Measurements from ENCODE around the gene CEP104. TPM values are rescaled to one million over a fixed set of nuclear protein-coding genes. Genes with fewer than 3 reads are reported as not detected.

CEP104 gene
- total RNA-seq, 1 experiment from 2014 or later: 44.1 TPM

DNA sequence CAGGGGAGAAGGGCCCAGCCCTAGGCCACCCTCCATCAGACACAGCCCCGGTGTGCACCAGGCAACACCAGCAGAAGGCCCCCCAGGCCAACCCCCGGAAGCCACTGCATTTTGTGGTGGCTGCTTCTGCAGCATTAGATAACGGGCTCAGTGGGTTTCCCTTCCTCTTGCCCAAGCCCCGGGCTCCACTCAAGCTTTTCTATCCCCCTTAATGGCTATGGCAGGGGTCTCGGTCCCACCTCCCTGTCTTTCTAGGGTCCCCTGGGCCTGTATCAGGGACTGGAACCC lies 24.1 kb upstream of the CEP104 start:
- no TSS peak for BruUV-seq (replicated peaks)
- no peak overlapping the region for H3K27ac ChIP-seq (ENCODE audit: low read depth, low read length)
- H3K9ac ChIP-seq (ENCODE audit: low read length): no peak overlapping the region
- H4K20me1 ChIP-seq (ENCODE audit: insufficient read depth): no peaks in the 10 kb centered on the region
- ChIA-PET CTCF (no interaction called here), RAD21 (ENCODE audit: low non-redundant PET in 1 of 2, low total read pairs in 2 of 2, uncharacterized antibody in 2 of 2, unreplicated experiment in 2 of 2) (no interaction called here), POLR2A (no interaction called here)
- intact Hi-C loops (cut with micrococcal nuclease): no loop called here
- H3K79me2 ChIP-seq (ENCODE audit: insufficient read depth, low read length): no peaks in the 10 kb centered on the region
- H3K4me1 ChIP-seq (ENCODE audit: control insufficient read depth in 1 of 2, insufficient read depth in 2 of 2, low read length in 2 of 2): no peaks in the 10 kb centered on the region
- TF ChIP-seq FOSL1 (IDR thresholded peaks at IDR 0.05; ENCODE audit: low read depth) (no peak), CEBPB (IDR thresholded peaks at IDR 0.05; ENCODE audit: low read depth) (no peak), RAD21 (IDR thresholded peaks at IDR 0.05; ENCODE audit: low read depth) (no peak), POLR2AphosphoS5 (IDR thresholded peaks at IDR 0.05; ENCODE audit: low read depth, low read length) (no peak)
- TF ChIP-seq, protein P1, sequence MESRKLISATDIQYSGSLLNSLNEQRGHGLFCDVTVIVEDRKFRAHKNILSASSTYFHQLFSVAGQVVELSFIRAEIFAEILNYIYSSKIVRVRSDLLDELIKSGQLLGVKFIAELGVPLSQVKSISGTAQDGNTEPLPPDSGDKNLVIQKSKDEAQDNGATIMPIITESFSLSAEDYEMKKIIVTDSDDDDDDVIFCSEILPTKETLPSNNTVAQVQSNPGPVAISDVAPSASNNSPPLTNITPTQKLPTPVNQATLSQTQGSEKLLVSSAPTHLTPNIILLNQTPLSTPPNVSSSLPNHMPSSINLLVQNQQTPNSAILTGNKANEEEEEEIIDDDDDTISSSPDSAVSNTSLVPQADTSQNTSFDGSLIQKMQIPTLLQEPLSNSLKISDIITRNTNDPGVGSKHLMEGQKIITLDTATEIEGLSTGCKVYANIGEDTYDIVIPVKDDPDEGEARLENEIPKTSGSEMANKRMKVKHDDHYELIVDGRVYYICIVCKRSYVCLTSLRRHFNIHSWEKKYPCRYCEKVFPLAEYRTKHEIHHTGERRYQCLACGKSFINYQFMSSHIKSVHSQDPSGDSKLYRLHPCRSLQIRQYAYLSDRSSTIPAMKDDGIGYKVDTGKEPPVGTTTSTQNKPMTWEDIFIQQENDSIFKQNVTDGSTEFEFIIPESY (IDR thresholded peaks at IDR 0.05; ENCODE audit: extremely low read depth, insufficient replicate concordance, low read length): no peak
- TF ChIP-seq, protein P2, sequence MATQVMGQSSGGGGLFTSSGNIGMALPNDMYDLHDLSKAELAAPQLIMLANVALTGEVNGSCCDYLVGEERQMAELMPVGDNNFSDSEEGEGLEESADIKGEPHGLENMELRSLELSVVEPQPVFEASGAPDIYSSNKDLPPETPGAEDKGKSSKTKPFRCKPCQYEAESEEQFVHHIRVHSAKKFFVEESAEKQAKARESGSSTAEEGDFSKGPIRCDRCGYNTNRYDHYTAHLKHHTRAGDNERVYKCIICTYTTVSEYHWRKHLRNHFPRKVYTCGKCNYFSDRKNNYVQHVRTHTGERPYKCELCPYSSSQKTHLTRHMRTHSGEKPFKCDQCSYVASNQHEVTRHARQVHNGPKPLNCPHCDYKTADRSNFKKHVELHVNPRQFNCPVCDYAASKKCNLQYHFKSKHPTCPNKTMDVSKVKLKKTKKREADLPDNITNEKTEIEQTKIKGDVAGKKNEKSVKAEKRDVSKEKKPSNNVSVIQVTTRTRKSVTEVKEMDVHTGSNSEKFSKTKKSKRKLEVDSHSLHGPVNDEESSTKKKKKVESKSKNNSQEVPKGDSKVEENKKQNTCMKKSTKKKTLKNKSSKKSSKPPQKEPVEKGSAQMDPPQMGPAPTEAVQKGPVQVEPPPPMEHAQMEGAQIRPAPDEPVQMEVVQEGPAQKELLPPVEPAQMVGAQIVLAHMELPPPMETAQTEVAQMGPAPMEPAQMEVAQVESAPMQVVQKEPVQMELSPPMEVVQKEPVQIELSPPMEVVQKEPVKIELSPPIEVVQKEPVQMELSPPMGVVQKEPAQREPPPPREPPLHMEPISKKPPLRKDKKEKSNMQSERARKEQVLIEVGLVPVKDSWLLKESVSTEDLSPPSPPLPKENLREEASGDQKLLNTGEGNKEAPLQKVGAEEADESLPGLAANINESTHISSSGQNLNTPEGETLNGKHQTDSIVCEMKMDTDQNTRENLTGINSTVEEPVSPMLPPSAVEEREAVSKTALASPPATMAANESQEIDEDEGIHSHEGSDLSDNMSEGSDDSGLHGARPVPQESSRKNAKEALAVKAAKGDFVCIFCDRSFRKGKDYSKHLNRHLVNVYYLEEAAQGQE (IDR thresholded peaks at IDR 0.05; ENCODE audit: low read depth): no peak
- H3K36me3 ChIP-seq (ENCODE audit: control insufficient read depth in 1 of 2, insufficient read depth in 2 of 2, low read length in 2 of 2): no peaks in the 10 kb centered on the region; a peak in 2 of 4 replicates
- H2AFZ ChIP-seq (ENCODE audit: low read depth, low read length, poor library complexity, severe bottlenecking): no peak overlapping the region
- no peaks in the 10 kb centered on the region for H3K9me2 ChIP-seq (ENCODE audit: insufficient read depth)
- no peaks in the 10 kb centered on the region for H3K27me3 ChIP-seq (ENCODE audit: insufficient read depth, low read length)
- H3K9me3 ChIP-seq (ENCODE audit: control insufficient read depth in 1 of 2, insufficient read depth in 1 of 2, low read depth in 1 of 2, low read length in 2 of 2): peaks cover 3 to 5% of the 10 kb centered on the region in 2 experiments; a peak in 2 of 4 replicates
- ATAC-seq (no peak), DNase-seq (ENCODE audit: low read depth, low spot score) (no peak)
- H3K4me3 ChIP-seq (replicated peaks in 1 of 2; ENCODE audit: low read depth in 1 of 2, low read length in 2 of 2): no peak overlapping the region
- no peak overlapping the region for H3K4me2 ChIP-seq (ENCODE audit: low read length)

Data from HCT116 (cell line).